Uterus (tissue), 4 donors: ENCODE results near the gene DUSP22. TPM values are rescaled to one million over a fixed set of nuclear protein-coding genes. Genes with fewer than 3 reads are reported as not detected.

Experiments
- DNase-seq, 2 donors: peaks; one replicate each; pipeline ENCODE4 v3.0.0-alpha.2; 2019 to 2020
- H3K27ac ChIP-seq, 2 donors: fragments of 200-600 bp; sonication (generic); 1 replicate in 1 of 2; 2 replicates in 1 of 2; pipeline ENCODE4 v1.5.1; 2016 to 2018
- H3K27me3 ChIP-seq, 2 donors: fragments of 200-600 bp; sonication (generic); one replicate each; pipeline ENCODE4 v1.5.1; 2018 to 2019; ENCODE audit warnings: control low read depth in 1 of 2
- H3K36me3 ChIP-seq, 2 donors: fragments of 200-600 bp; sonication (generic); one replicate each; pipeline ENCODE4 v1.5.1; 2019; ENCODE audit warnings: control low read depth in 1 of 2
- H3K4me1 ChIP-seq, 2 donors: fragments of 200-600 bp; sonication (generic); one replicate each; pipeline ENCODE4 v1.5.1; 2018 to 2019; ENCODE audit warnings: control low read depth in 1 of 2
- H3K4me3 ChIP-seq, 2 donors: fragments of 200-600 bp; sonication (generic); 1 replicate in 1 of 2; 2 replicates in 1 of 2; pipeline ENCODE4 v1.5.1; 2018 to 2019; ENCODE audit warnings: mild to moderate bottlenecking in 1 of 2
- H3K9me3 ChIP-seq, 2 donors: fragments of 200-600 bp; sonication (generic); one replicate each; pipeline ENCODE4 v1.5.1; 2019; ENCODE audit warnings: control low read depth in 1 of 2
- POLR2A ChIP-seq, 2 donors: fragments of 450-650 bp; IDR thresholded peaks; one replicate each; pipeline ENCODE4 v1.6.1; 2016; ENCODE audit warnings: antibody characterized with exemption in 2 of 2, mild to moderate bottlenecking in 1 of 2, moderate library complexity in 1 of 2
- intact Hi-C: fragments of 100-400 bp; cut with DNase I; formaldehyde crosslinking; loops from one replicate; pipeline ENCODE4 v1.15.1; 2023; ENCODE audit warnings: low total_unique reads
- total RNA-seq, 4 donors: library from RNA; depleted of rRNA in 3 of 4; stranded (reverse); fragments of >200 nt in 3 of 4; gene quantifications; one replicate each; pipeline versions ENCODE4 v1.1.0 to v1.2.4, GENCODE V29; 2014 to 2023
- TF ChIP-seq, protein P1 (sequence below), 4 experiments: fragments of 200-600 bp in 2 of 4; fragments of 450-650 bp in 2 of 4; sonication (generic) in 2 of 4; IDR thresholded peaks; one replicate each; pipeline ENCODE4 v1.5.1; 2016 to 2019; ENCODE audit warnings: antibody characterized with exemption in 4 of 4, mild to moderate bottlenecking in 2 of 4, moderate library complexity in 1 of 4
- donor health status: DM: yes; HTN: yes; CAD: no.

DUSP22 gene
- total RNA-seq, 4 donors from 2014 or later = 22.8 to 78.5 (median 46.0) TPM

DNA sequence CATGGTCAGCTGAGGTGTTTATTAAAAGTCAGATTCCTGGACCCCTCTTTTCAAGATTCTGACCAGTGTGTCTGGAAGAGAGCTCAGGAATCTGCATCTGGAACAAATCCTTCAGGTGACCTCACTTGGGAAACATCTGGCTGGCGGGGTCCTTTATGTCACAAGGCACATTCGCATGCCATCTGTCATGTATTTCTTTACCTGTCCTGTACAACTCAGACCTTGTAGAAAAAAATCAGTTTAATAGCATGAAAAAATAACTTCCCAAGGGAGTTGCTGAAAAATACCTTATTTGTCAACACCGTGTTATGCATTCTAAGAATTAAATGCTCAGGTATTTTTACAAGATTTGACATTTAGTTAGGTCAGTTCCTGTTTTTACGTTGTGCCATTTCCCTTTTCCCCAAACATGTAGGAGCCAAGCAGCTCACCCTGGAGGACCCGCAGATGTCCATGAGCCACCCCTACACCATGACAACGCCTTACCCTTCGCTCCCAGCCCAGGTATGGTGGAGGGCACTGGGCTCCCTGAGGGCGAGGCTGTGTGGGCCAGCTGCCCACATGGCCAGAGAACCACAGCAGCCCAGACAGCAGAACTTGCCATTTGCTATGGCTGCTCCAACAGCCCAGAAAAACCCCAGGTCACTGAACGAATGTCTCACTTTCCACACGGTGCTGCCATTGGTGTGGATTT is 103.3 kb downstream of the DUSP22 start:
- intact Hi-C loops = no loop called here
- TF ChIP-seq POLR2A (IDR thresholded peaks at IDR 0.05) = no peak
- TF ChIP-seq, protein P1, sequence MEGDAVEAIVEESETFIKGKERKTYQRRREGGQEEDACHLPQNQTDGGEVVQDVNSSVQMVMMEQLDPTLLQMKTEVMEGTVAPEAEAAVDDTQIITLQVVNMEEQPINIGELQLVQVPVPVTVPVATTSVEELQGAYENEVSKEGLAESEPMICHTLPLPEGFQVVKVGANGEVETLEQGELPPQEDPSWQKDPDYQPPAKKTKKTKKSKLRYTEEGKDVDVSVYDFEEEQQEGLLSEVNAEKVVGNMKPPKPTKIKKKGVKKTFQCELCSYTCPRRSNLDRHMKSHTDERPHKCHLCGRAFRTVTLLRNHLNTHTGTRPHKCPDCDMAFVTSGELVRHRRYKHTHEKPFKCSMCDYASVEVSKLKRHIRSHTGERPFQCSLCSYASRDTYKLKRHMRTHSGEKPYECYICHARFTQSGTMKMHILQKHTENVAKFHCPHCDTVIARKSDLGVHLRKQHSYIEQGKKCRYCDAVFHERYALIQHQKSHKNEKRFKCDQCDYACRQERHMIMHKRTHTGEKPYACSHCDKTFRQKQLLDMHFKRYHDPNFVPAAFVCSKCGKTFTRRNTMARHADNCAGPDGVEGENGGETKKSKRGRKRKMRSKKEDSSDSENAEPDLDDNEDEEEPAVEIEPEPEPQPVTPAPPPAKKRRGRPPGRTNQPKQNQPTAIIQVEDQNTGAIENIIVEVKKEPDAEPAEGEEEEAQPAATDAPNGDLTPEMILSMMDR (IDR thresholded peaks at IDR 0.05) = no peak
- Histone ChIP-seq H3K27ac (no peak overlapping the region), H3K27me3 (peaks cover 8 to 21% of the 10 kb centered on the region in 2 donors), H3K9me3 (no peaks in the 10 kb centered on the region), H3K4me3 (no peak overlapping the region), H3K36me3 (no peaks in the 10 kb centered on the region), H3K4me1 (peaks cover 0 to 26% of the 10 kb centered on the region in 2 donors)
- no peak for DNase-seq

DNA sequence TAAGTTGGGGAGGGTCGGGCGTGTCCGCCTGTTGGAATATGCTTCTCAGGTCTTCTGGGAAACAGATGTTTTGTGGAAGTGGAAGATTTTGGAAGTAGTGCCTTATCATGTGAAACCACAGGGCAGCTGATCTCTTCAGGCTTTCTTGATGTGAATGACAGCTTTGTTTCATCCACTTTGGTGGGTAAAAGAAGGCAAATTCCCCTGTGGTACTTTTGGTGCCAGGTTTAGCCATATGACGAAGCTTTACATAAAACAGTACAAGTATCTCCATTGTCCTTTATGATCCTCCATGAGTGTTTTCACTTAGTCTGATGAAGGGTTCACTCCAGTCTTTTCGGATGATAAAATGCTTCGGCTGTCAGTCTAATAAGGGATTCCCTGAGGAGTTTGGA is 103.8 kb downstream of the DUSP22 start:
- no peak for TF ChIP-seq POLR2A (IDR thresholded peaks at IDR 0.05)
- TF ChIP-seq, protein P1 (IDR thresholded peaks at IDR 0.05) = no peak
- Histone ChIP-seq H3K27ac (no peak overlapping the region), H3K4me3 (no peak overlapping the region), H3K36me3 (no peaks in the 10 kb centered on the region), H3K27me3 (peaks cover 8 to 17% of the 10 kb centered on the region in 2 donors), H3K9me3 (no peaks in the 10 kb centered on the region), H3K4me1 (peaks cover 0 to 24% of the 10 kb centered on the region in 2 donors)
- intact Hi-C loops = no loop called here
- DNase-seq = no peak

DNA sequence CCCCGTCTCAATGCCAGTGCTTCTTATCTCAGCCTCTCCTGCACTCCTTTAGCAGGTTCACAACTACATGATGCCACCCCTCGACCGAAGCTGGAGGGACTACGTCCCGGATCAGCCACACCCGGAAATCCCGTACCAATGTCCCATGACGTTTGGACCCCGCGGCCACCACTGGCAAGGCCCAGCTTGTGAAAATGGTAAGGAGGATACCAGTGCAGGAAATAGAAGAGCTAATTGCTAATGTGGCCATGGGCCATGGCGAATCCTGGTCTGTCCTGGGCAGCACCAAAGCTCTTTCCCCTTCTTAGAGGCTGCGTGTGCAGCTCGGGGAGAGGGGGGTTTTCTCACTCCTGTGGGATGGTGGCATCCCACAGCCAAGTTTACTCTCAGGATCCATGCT is 104.8 kb downstream of the DUSP22 start:
- H3K4me3 ChIP-seq = no peak overlapping the region
- no peak for TF ChIP-seq POLR2A (IDR thresholded peaks at IDR 0.05)
- TF ChIP-seq, protein P1 (IDR thresholded peaks at IDR 0.05) = no peak
- H3K4me1 ChIP-seq = peaks cover 0 to 15% of the 10 kb centered on the region in 2 donors
- intact Hi-C loops = no loop called here
- H3K36me3 ChIP-seq = no peaks in the 10 kb centered on the region
- H3K27me3 ChIP-seq = peaks cover 8 to 12% of the 10 kb centered on the region in 2 donors
- H3K9me3 ChIP-seq = no peaks in the 10 kb centered on the region
- H3K27ac ChIP-seq = no peak overlapping the region
- no peak for DNase-seq

DNA sequence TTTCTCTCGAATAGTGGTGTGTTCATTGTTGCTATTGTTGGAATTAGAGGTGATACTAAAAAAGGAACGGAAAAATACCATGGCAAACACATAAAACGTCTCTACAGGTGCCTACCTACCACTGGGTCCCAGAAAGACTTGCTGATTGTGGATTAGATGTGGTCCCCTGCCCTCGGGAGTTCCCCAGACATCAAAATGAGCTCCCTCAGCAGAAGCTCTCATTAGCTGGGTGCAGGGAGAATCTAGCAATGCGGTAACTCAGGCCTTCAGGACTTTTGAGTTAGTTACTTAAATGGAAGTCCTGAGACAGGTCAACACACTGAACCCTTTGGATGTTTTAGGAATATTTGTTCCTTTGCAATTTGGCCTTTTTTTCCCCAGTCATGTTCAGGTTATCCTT is 105.3 kb downstream of the DUSP22 start:
- Histone ChIP-seq H3K27me3 (peaks cover 6 to 8% of the 10 kb centered on the region in 2 donors), H3K4me1 (peaks cover 0 to 9% of the 10 kb centered on the region in 2 donors), H3K27ac (no peak overlapping the region), H3K4me3 (no peak overlapping the region), H3K9me3 (no peaks in the 10 kb centered on the region), H3K36me3 (no peaks in the 10 kb centered on the region)
- TF ChIP-seq POLR2A (IDR thresholded peaks at IDR 0.05) = no peak
- TF ChIP-seq, protein P1 (IDR thresholded peaks at IDR 0.05) = no peak
- DNase-seq = no peak
- intact Hi-C loops = no loop called here

DNA sequence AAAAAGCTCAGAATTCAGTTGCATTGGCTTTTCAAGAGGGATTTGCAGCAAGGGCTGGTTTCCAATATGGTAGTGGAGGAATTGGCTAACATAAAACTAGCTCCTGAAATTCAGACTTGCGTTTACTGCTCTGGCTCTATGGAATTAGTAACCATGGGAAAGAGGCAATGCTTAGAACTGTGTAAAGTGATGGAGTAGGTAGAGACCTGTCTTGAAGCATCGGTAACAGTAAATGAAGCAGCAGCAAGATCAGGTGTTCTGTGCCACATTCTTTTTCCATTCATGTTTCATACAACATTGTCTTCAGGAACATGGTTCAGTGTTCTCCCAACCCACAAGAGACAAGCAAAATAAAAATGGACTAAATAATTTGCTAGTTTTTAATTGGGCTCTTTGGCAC is 105.8 kb downstream of the DUSP22 start:
- no peak for DNase-seq
- Histone ChIP-seq H3K4me1 (peaks cover 0 to 5% of the 10 kb centered on the region in 2 donors), H3K27me3 (peaks cover 1 to 7% of the 10 kb centered on the region in 2 donors), H3K9me3 (no peaks in the 10 kb centered on the region), H3K36me3 (no peaks in the 10 kb centered on the region), H3K4me3 (no peak overlapping the region), H3K27ac (no peak overlapping the region)
- TF ChIP-seq POLR2A (IDR thresholded peaks at IDR 0.05) = no peak
- TF ChIP-seq, protein P1 (IDR thresholded peaks at IDR 0.05) = no peak
- intact Hi-C loops = no loop called here
